Vagina (tissue), 2 donors: ENCODE data around the gene LDAH.

ENCODE experiments used
- POLR2AphosphoS5 ChIP-seq, 2 donors: sonication (generic); formaldehyde crosslinking; IDR thresholded peaks; one replicate each; pipeline ENCODE4 v1.9.0; 2017; ENCODE audit warnings: antibody characterized with exemption in 2 of 2, mild to moderate bottlenecking in 2 of 2, low read depth in 1 of 2; ENCODE audit not compliant: insufficient read depth in 1 of 2
- TF ChIP-seq, protein P1 (sequence below), 3 experiments: fragments of 450-650 bp in 2 of 3; fragments of 200-600 bp in 1 of 3; sonication (generic) in 1 of 3; IDR thresholded peaks; one replicate each; pipeline ENCODE4 v1.5.1; 2017 to 2019; ENCODE audit warnings: antibody characterized with exemption in 3 of 3, mild to moderate bottlenecking in 2 of 3, moderate library complexity in 2 of 3

DNA sequence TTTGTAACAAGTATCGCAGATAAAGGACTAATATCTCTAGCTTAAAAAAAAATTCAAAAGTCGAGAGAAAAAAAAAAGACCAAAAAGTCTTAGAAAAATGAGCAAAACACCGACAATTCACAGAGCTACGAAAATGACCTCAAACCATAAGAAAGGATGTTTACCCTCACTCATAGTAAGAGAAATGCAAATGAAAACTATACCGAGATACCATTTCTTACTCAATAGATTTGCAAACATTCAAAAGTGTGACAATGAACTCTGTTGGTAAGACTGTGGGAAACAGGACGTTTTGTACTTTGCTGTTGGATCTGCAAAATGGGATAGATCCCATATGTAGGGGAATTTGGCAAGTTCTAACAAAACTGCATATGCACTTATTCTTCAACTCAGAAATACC is 39.9 kb upstream of the LDAH start:
- TF ChIP-seq, protein P1, sequence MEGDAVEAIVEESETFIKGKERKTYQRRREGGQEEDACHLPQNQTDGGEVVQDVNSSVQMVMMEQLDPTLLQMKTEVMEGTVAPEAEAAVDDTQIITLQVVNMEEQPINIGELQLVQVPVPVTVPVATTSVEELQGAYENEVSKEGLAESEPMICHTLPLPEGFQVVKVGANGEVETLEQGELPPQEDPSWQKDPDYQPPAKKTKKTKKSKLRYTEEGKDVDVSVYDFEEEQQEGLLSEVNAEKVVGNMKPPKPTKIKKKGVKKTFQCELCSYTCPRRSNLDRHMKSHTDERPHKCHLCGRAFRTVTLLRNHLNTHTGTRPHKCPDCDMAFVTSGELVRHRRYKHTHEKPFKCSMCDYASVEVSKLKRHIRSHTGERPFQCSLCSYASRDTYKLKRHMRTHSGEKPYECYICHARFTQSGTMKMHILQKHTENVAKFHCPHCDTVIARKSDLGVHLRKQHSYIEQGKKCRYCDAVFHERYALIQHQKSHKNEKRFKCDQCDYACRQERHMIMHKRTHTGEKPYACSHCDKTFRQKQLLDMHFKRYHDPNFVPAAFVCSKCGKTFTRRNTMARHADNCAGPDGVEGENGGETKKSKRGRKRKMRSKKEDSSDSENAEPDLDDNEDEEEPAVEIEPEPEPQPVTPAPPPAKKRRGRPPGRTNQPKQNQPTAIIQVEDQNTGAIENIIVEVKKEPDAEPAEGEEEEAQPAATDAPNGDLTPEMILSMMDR (IDR thresholded peaks at IDR 0.05): no peak
- TF ChIP-seq POLR2AphosphoS5 (IDR thresholded peaks at IDR 0.05; ENCODE audit: insufficient read depth in 1 of 2, low read depth in 1 of 2): no peak
